HUES6 (cell line): ENCODE measurements around the gene ITM2C.

Experiments
- H3K27ac ChIP-seq: 2 replicates; pipeline ENCODE4 v1.7.0; 2013; ENCODE audit warnings: low read depth, mild to moderate bottlenecking, low read length, inconsistent platforms
- H3K27me3 ChIP-seq: 2 replicates; pipeline ENCODE4 v1.6.1; 2013; ENCODE audit warnings: low read length; ENCODE audit not compliant: control insufficient read depth, insufficient read depth
- H3K36me3 ChIP-seq: 2 replicates; pipeline ENCODE4 v1.6.1; 2013; ENCODE audit warnings: low read length; ENCODE audit not compliant: control insufficient read depth, insufficient read depth
- H3K4me1 ChIP-seq: 2 replicates; pipeline ENCODE4 v1.6.1; 2013; ENCODE audit warnings: low read length; ENCODE audit not compliant: control insufficient read depth, insufficient read depth
- H3K4me3 ChIP-seq: 2 replicates; pipeline ENCODE4 v1.5.1; 2013; ENCODE audit warnings: low read depth, low read length
- H3K9ac ChIP-seq: one replicate; pipeline ENCODE4 v1.6.1; 2013; ENCODE audit warnings: mild to moderate bottlenecking, low read length
- H3K9me3 ChIP-seq: 2 replicates; pipeline ENCODE4 v1.6.1; 2013; ENCODE audit warnings: low read depth, low read length; ENCODE audit not compliant: control insufficient read depth, insufficient read depth

The ITM2C gene

GRCh38 chr2:230852113-230852512, 12.6 kb upstream of the ITM2C start:
- Histone ChIP-seq H3K9ac (no peak overlapping the region), H3K27ac (no peak overlapping the region), H3K4me1 (peaks cover 3% of the 10 kb centered on the region; the same call in 1 of the 2 replicates), H3K36me3 (no peaks in the 10 kb centered on the region), H3K27me3 (no peaks in the 10 kb centered on the region), H3K9me3 (peaks cover under 1% of the 10 kb centered on the region; the same call in 1 of the 2 replicates), H3K4me3 (no peak overlapping the region)

- Histone ChIP-seq H3K9ac (no peak overlapping the region), H3K27me3 (peaks cover 12% of the 10 kb centered on the region), H3K4me3 (0 out of 2 replicates have a peak overlapping the region, but pooled peaks have one; percentile 13), H3K4me1 (peaks cover 33% of the 10 kb centered on the region), H3K9me3 (no peaks in the 10 kb centered on the region), H3K27ac (no peak overlapping the region), H3K36me3 (no peaks in the 10 kb centered on the region)
Measured at GRCh38 chr2:230861552-230862255, 3.0 kb upstream of the ITM2C start.

GRCh38 chr2:230862292-230862691, 2.5 kb upstream of the ITM2C start:
- H3K36me3 ChIP-seq, result no peaks in the 10 kb centered on the region
- H3K4me3 ChIP-seq, result no peak overlapping the region
- H3K27me3 ChIP-seq, result peaks cover 12% of the 10 kb centered on the region
- no peak overlapping the region for H3K9ac ChIP-seq
- H3K9me3 ChIP-seq, result no peaks in the 10 kb centered on the region
- peaks cover 39% of the 10 kb centered on the region for H3K4me1 ChIP-seq
- H3K27ac ChIP-seq, result no peak overlapping the region

GRCh38 chr2:230863031-230863430, 1.7 kb upstream of the ITM2C start:
- no peaks in the 10 kb centered on the region for H3K36me3 ChIP-seq
- H3K27me3 ChIP-seq, result peaks cover 12% of the 10 kb centered on the region
- no peak overlapping the region for H3K4me3 ChIP-seq
- no peaks in the 10 kb centered on the region for H3K9me3 ChIP-seq
- H3K27ac ChIP-seq, result no peak overlapping the region
- no peak overlapping the region for H3K9ac ChIP-seq
- H3K4me1 ChIP-seq, result peaks cover 46% of the 10 kb centered on the region

- Histone ChIP-seq H3K9ac (peak overlapping the region; percentile 73), H3K36me3 (no peaks in the 10 kb centered on the region), H3K4me3 (peak overlapping the region; percentile 84), H3K9me3 (no peaks in the 10 kb centered on the region), H3K4me1 (peaks cover 51% of the 10 kb centered on the region), H3K27ac (no peak overlapping the region), H3K27me3 (peaks cover 12% of the 10 kb centered on the region)
Measured at GRCh38 chr2:230863442-230864121, 1.2 kb upstream of the ITM2C start.

GRCh38 chr2:230864122-230864604, 579 bp upstream of the ITM2C start:
- Histone ChIP-seq H3K9me3 (no peaks in the 10 kb centered on the region), H3K4me1 (peaks cover 57% of the 10 kb centered on the region), H3K36me3 (no peaks in the 10 kb centered on the region), H3K4me3 (peak overlapping the region; percentile 84), H3K9ac (peak overlapping the region; percentile 73), H3K27ac (no peak overlapping the region), H3K27me3 (peaks cover 12% of the 10 kb centered on the region)

GRCh38 chr2:230865307-230865765, 594 bp downstream of the ITM2C start:
- H3K4me1 ChIP-seq, result peaks cover 69% of the 10 kb centered on the region
- H3K4me3 ChIP-seq, result peak overlapping the region; percentile 84
- H3K27ac ChIP-seq, result peak overlapping the region; percentile 95
- no peaks in the 10 kb centered on the region for H3K9me3 ChIP-seq
- peak overlapping the region; percentile 92 for H3K9ac ChIP-seq
- no peaks in the 10 kb centered on the region for H3K36me3 ChIP-seq
- peaks cover 12% of the 10 kb centered on the region for H3K27me3 ChIP-seq

GRCh38 chr2:230865766-230866755, 1.3 kb downstream of the ITM2C start:
- Histone ChIP-seq H3K4me1 (peaks cover 74% of the 10 kb centered on the region), H3K27me3 (peaks cover 12% of the 10 kb centered on the region), H3K36me3 (no peaks in the 10 kb centered on the region), H3K9ac (peak overlapping the region; percentile 78), H3K27ac (peak overlapping the region; percentile 67; the same call in 1 of the 2 replicates), H3K9me3 (no peaks in the 10 kb centered on the region), H3K4me3 (peak overlapping the region; percentile 84)

- Histone ChIP-seq H3K27me3 (peaks cover 12% of the 10 kb centered on the region), H3K9ac (peak overlapping the region; percentile 78), H3K9me3 (no peaks in the 10 kb centered on the region), H3K27ac (peak overlapping the region; percentile 67; the same call in 1 of the 2 replicates), H3K4me3 (peak overlapping the region; percentile 84), H3K4me1 (peaks cover 74% of the 10 kb centered on the region), H3K36me3 (peaks cover 1% of the 10 kb centered on the region; the same call in 1 of the 2 replicates)
Measured at GRCh38 chr2:230866756-230867523, 2.2 kb downstream of the ITM2C start.
